ENCODE data around the gene RPL37A. TPM values are rescaled to one million over a fixed set of nuclear protein-coding genes. Genes with fewer than 3 reads are reported as not detected.

Gene RPL37A
- polyA plus RNA-seq, 10 donors: 3,728 to 4,962 (median 4,180) TPM

- DNase-seq: no peak
These were observed 18.4 kb upstream of the RPL37A start for GRCh38 chr2:216480221-216480620.

- no peak for DNase-seq
These were observed 16.0 kb upstream of the RPL37A start for GRCh38 chr2:216482640-216483039.

- no peak for DNase-seq
These were observed 13.4 kb upstream of the RPL37A start for GRCh38 chr2:216485237-216485636.

- no peak for DNase-seq
These were observed 12.9 kb upstream of the RPL37A start for GRCh38 chr2:216485745-216486144.

- DNase-seq: no peak
These were observed 12.4 kb upstream of the RPL37A start for GRCh38 chr2:216486271-216486670.

GRCh38 chr2:216486708-216487107 lies 11.9 kb upstream of the RPL37A start:
- DNase-seq: no peak

GRCh38 chr2:216490061-216490460 lies 8.6 kb upstream of the RPL37A start:
- DNase-seq: peak in 1 of 3 donors; percentile 39

- DNase-seq: no peak
These were observed 6.6 kb upstream of the RPL37A start for GRCh38 chr2:216491793-216492596.

- DNase-seq: peak in 1 of 3 donors; percentile 89
These were observed 5.9 kb upstream of the RPL37A start for GRCh38 chr2:216492597-216493333.

GRCh38 chr2:216493334-216493685 lies 5.3 kb upstream of the RPL37A start:
- no peak for DNase-seq

GRCh38 chr2:216495656-216496055 lies 3.0 kb upstream of the RPL37A start:
- DNase-seq: no peak

- DNase-seq: no peak
These were observed 1.1 kb upstream of the RPL37A start for GRCh38 chr2:216497382-216498069.

- DNase-seq: peak in 1 of 3 donors; percentile 16
These were observed 620 bp upstream of the RPL37A start for GRCh38 chr2:216498070-216498378.

- no peak for DNase-seq
These were observed 1.1 kb downstream of the RPL37A start for GRCh38 chr2:216499641-216500218.

- no peak for DNase-seq
These were observed 1.9 kb downstream of the RPL37A start for GRCh38 chr2:216500572-216500971.

GRCh38 chr2:216501854-216502253 lies 3.2 kb downstream of the RPL37A start:
- no peak for DNase-seq

GRCh38 chr2:216502381-216503158 lies 3.9 kb downstream of the RPL37A start:
- no peak for DNase-seq

- DNase-seq: no peak
These were observed 4.5 kb downstream of the RPL37A start for GRCh38 chr2:216503159-216503629.

- no peak for DNase-seq
These were observed 5.2 kb downstream of the RPL37A start for GRCh38 chr2:216503697-216504375.

- DNase-seq: no peak
These were observed 5.7 kb downstream of the RPL37A start for GRCh38 chr2:216504376-216504762.

Data from muscle of back (tissue), 11 donors.